Activated T-helper 2 cell treated with anti-CD3 and anti-CD28 coated beads, Interferon-gamma antibody, Interleukin-2, Interleukin-4, amounts not matched to agents 10 μg/mL and 5 μg/mL and 100 μg/mL, durations not matched to agents 14 hours and 24 hours and 36 hours (primary cell): ENCODE measurements around the gene ANKS1B. TPM values are rescaled to one million over a fixed set of nuclear protein-coding genes. Genes with fewer than 3 reads are reported as not detected.

Source experiments
- DNase-seq: peaks from one replicate; pipeline ENCODE4 v3.0.0; 2021; ENCODE audit warnings: low spot score
- H3K27ac Mint-ChIP-seq: one replicate; pipeline ENCODE4 v1.8.0; 2021; ENCODE audit warnings: mixed read lengths
- H3K27me3 Mint-ChIP-seq: one replicate; pipeline ENCODE4 v1.8.0; 2021; ENCODE audit warnings: low read depth, mixed read lengths
- H3K36me3 Mint-ChIP-seq: one replicate; pipeline ENCODE4 v1.8.0; 2021; ENCODE audit warnings: low read depth, mixed read lengths
- H3K4me1 Mint-ChIP-seq: one replicate; pipeline ENCODE4 v1.8.0; 2021; ENCODE audit warnings: low read depth, mixed read lengths
- H3K4me3 Mint-ChIP-seq: one replicate; pipeline ENCODE4 v1.8.0; 2021; ENCODE audit warnings: low read depth, mild to moderate bottlenecking, moderate library complexity, mixed read lengths
- H3K9me3 Mint-ChIP-seq: one replicate; pipeline ENCODE4 v1.8.0; 2021; ENCODE audit warnings: mixed read lengths
- intact Hi-C: fragments of 100-400 bp; cut with micrococcal nuclease; formaldehyde crosslinking; loops from one replicate; pipeline ENCODE4 v1.15.1; 2023
- total RNA-seq: library from RNA; stranded (reverse); gene quantifications from 2 replicates; pipeline ENCODE4 v1.2.3, GENCODE V29; 2022

Gene ANKS1B
- total RNA-seq, 1 donor from 2014 or later = 1.0 TPM

DNA sequence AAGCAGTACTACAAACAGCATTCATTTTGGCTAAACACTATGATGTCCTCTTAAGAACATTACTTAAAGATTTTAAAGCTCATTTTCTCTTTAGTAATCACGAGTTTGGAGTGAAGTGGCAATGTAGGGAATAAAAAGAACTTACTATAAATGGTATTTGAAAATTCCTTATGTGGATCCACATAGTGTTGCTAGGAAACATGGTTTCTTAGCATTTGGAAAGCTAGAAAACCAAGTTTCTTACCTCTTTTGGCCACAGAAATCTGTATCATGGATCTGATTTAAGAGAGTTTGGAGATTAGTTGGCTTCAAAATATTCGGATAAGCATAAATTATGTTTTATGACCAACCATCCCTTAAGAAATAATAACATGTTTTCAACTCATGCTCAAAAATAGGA is 674.9 kb downstream of the ANKS1B start:
- Mint-ChIP-seq H3K36me3 (no peaks in the 10 kb centered on the region), H3K9me3 (peaks cover 19% of the 10 kb centered on the region), H3K4me3 (no peak overlapping the region), H3K4me1 (no peaks in the 10 kb centered on the region), H3K27ac (no peak overlapping the region), H3K27me3 (no peaks in the 10 kb centered on the region)
- DNase-seq = no peak
- intact Hi-C loops = no loop called here

GRCh38 chr12:99302874-99303273 is 681.9 kb downstream of the ANKS1B start:
- Mint-ChIP-seq H3K27ac (no peak overlapping the region), H3K9me3 (peaks cover 5% of the 10 kb centered on the region), H3K4me3 (no peak overlapping the region), H3K27me3 (no peaks in the 10 kb centered on the region), H3K4me1 (no peaks in the 10 kb centered on the region), H3K36me3 (no peaks in the 10 kb centered on the region)
- intact Hi-C loops = no loop called here
- no peak for DNase-seq

DNA sequence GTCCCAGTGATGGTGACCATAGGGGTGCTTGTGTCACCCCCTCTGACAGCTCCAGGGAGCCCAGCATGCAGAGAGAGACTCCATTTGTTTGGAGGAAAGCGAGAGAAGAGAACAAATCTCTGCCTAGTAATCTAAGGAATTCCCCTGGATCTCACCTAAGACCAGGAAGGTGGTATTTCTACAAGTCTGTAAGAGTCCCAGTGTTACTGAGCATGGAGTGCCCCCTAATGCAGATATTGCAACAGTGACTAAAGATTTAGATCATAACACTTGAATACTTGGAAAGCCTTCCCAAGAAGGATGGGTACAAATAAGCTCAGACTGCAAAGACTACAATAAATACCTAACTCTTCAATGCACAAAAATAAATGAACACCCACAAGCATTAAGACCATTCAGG is 697.6 kb downstream of the ANKS1B start:
- H3K4me3 Mint-ChIP-seq = no peak overlapping the region
- H3K27ac Mint-ChIP-seq = no peak overlapping the region
- peaks cover 30% of the 10 kb centered on the region for H3K9me3 Mint-ChIP-seq
- intact Hi-C loops = no loop called here
- no peaks in the 10 kb centered on the region for H3K36me3 Mint-ChIP-seq
- DNase-seq = no peak
- no peaks in the 10 kb centered on the region for H3K4me1 Mint-ChIP-seq
- H3K27me3 Mint-ChIP-seq = no peaks in the 10 kb centered on the region

GRCh38 chr12:99284161-99284560 is 700.6 kb downstream of the ANKS1B start:
- Mint-ChIP-seq H3K27ac (no peak overlapping the region), H3K27me3 (no peaks in the 10 kb centered on the region), H3K4me1 (no peaks in the 10 kb centered on the region), H3K9me3 (peaks cover 11% of the 10 kb centered on the region), H3K36me3 (no peaks in the 10 kb centered on the region), H3K4me3 (no peak overlapping the region)
- DNase-seq = no peak
- intact Hi-C loops = no loop called here

DNA sequence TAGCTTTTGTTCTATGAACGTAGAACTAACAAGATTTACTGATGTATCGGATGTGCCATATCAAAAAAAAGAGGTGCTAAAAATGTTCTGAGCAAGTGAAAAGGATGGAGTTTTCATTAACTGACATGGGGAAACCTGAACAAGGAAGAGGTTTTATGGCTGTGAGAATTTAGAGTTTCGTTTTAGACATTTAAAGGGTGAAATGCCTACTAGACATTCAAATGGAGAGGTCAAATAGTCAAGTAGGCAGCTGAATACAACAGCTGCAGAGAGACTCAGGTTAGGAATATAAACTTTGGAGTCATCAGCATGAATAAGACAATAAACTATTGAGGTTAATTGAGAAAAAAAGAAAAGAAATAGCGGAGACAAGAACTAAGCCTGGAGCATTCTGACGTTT is 702.1 kb downstream of the ANKS1B start:
- H3K36me3 Mint-ChIP-seq = no peaks in the 10 kb centered on the region
- DNase-seq = no peak
- no peaks in the 10 kb centered on the region for H3K27me3 Mint-ChIP-seq
- no peak overlapping the region for H3K27ac Mint-ChIP-seq
- H3K4me1 Mint-ChIP-seq = no peaks in the 10 kb centered on the region
- H3K4me3 Mint-ChIP-seq = no peak overlapping the region
- peaks cover 2% of the 10 kb centered on the region for H3K9me3 Mint-ChIP-seq
- intact Hi-C loops = no loop called here

DNA sequence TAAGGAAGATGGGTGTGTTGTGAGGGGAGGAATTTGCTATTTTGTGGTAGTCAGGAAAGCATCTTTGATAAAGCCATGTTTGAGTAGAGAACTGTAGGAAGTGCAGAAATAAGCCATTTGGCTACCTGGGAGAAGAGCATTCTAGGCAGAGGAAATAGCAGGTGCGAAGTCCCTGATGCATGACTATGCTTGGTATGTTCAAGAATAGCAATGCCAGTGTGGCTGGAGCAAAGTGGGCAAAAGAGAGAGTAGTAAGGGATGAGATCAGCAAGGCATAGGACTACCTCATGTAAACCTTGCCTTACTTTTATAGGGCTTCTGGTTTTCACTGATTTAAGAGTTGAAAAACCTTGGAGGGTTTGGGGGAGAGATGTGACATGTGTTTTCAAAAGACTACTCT is 702.6 kb downstream of the ANKS1B start:
- no peak for DNase-seq
- Mint-ChIP-seq H3K4me1 (no peaks in the 10 kb centered on the region), H3K27ac (no peak overlapping the region), H3K36me3 (no peaks in the 10 kb centered on the region), H3K27me3 (no peaks in the 10 kb centered on the region), H3K9me3 (peaks cover 4% of the 10 kb centered on the region), H3K4me3 (no peak overlapping the region)
- intact Hi-C loops = no loop called here

DNA sequence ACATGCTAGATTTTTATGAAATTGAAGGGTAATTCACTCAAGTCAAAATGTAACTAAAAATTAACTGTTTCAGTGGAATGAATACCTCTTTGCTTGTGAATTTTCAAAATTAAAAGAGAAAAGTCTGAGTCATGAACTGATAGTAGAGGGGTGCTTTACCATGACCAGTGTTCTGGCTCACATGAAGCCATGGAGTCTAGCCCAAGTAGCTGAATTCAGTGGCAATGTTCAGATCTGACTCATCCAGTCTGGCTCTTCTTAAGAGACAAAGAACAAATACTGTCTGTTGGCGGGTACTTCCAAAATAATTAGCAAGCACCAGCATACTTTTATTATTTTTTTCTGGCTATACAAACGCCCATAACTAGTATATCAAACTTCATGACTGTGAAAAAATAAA is 703.5 kb downstream of the ANKS1B start:
- Mint-ChIP-seq H3K4me3 (no peak overlapping the region), H3K36me3 (no peaks in the 10 kb centered on the region), H3K9me3 (peaks cover 4% of the 10 kb centered on the region), H3K4me1 (no peaks in the 10 kb centered on the region), H3K27ac (no peak overlapping the region), H3K27me3 (no peaks in the 10 kb centered on the region)
- no peak for DNase-seq
- intact Hi-C loops = no loop called here

DNA sequence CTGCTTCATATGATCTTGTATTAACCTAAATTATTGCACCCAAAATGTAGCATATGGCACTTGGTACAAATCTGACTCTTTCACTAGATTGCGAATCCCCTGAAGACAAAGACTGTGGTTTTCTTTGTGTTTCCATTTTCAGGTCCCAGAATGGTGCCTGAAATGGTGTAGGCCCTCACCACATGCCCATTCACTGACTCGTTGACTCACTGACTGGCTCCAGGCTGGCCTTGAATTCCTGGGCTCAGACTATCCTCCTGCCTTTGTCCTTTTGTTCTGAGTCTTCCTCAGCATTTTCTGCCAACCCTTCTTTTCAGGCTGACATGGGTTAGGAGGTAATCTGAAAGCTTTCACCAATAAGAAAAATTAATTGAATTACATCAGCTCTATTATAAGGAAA is 705.8 kb downstream of the ANKS1B start:
- Mint-ChIP-seq H3K27ac (no peak overlapping the region), H3K4me3 (no peak overlapping the region), H3K4me1 (no peaks in the 10 kb centered on the region), H3K36me3 (no peaks in the 10 kb centered on the region), H3K9me3 (peaks cover 9% of the 10 kb centered on the region), H3K27me3 (no peaks in the 10 kb centered on the region)
- DNase-seq = no peak
- intact Hi-C loops = no loop called here

GRCh38 chr12:99277591-99278379 is 707.0 kb downstream of the ANKS1B start:
- H3K4me1 Mint-ChIP-seq = no peaks in the 10 kb centered on the region
- intact Hi-C loops = no loop called here
- no peak overlapping the region for H3K4me3 Mint-ChIP-seq
- H3K9me3 Mint-ChIP-seq = peaks cover 9% of the 10 kb centered on the region
- DNase-seq = no peak
- H3K36me3 Mint-ChIP-seq = no peaks in the 10 kb centered on the region
- H3K27me3 Mint-ChIP-seq = no peaks in the 10 kb centered on the region
- no peak overlapping the region for H3K27ac Mint-ChIP-seq

DNA sequence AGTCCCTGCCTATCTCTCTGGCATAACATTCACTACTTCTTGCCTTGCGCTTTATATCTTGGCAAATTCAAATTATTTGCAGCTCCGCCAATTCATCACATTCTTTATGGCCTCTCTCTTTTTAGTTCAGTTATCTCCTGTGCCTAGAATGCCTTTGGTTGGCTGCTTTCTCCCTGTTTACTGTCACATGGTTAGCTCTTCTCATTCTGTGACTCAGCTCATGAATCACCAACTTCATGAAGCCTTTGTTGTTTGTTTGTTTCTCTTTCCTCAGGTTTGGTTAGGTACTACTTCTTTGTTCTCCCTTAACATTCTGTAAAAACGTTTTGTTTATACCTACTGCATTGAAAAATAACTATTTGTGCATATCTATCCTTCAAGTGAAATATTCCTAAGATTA is 713.7 kb downstream of the ANKS1B start:
- H3K27ac Mint-ChIP-seq = no peak overlapping the region
- H3K9me3 Mint-ChIP-seq = peaks cover 14% of the 10 kb centered on the region
- H3K4me1 Mint-ChIP-seq = no peaks in the 10 kb centered on the region
- no peaks in the 10 kb centered on the region for H3K36me3 Mint-ChIP-seq
- no peak overlapping the region for H3K4me3 Mint-ChIP-seq
- no peaks in the 10 kb centered on the region for H3K27me3 Mint-ChIP-seq
- DNase-seq = no peak
- intact Hi-C loops = no loop called here

- Mint-ChIP-seq H3K4me1 (no peaks in the 10 kb centered on the region), H3K4me3 (no peak overlapping the region), H3K27me3 (no peaks in the 10 kb centered on the region), H3K27ac (no peak overlapping the region), H3K9me3 (peaks cover 15% of the 10 kb centered on the region), H3K36me3 (no peaks in the 10 kb centered on the region)
- DNase-seq = no peak
- intact Hi-C loops = no loop called here
Measured at GRCh38 chr12:99267038-99267437, 717.7 kb downstream of the ANKS1B start.

DNA sequence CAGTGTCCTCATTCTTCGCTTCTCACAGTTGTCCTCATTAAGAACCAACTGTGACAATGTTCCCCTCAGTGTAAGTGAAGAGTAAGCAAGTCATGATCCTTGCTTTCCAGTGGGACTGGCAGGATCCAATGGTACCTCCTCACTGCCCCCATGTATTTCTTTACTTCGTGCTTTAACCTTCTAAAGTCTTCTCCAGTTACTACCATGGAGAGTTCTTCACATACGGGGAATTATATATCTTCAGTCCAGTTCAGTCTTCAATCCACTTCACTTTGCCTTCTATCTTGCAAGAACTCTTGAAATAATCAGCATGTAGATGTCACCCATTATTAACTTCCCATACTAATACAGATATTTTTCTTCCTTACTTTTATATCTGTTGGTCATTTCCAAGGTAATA is 719.1 kb downstream of the ANKS1B start:
- H3K9me3 Mint-ChIP-seq = peaks cover 15% of the 10 kb centered on the region
- no peak for DNase-seq
- no peak overlapping the region for H3K4me3 Mint-ChIP-seq
- no peaks in the 10 kb centered on the region for H3K36me3 Mint-ChIP-seq
- no peaks in the 10 kb centered on the region for H3K4me1 Mint-ChIP-seq
- no peak overlapping the region for H3K27ac Mint-ChIP-seq
- H3K27me3 Mint-ChIP-seq = no peaks in the 10 kb centered on the region
- intact Hi-C loops = no loop called here

GRCh38 chr12:99261256-99261655 is 723.5 kb downstream of the ANKS1B start:
- Mint-ChIP-seq H3K27ac (no peak overlapping the region), H3K4me3 (no peak overlapping the region), H3K9me3 (peaks cover 6% of the 10 kb centered on the region), H3K4me1 (no peaks in the 10 kb centered on the region), H3K27me3 (no peaks in the 10 kb centered on the region), H3K36me3 (no peaks in the 10 kb centered on the region)
- DNase-seq = no peak
- intact Hi-C loops = no loop called here
